Adrenal gland (tissue), 12 donors: ENCODE results near the gene MTMR11. TPM values are rescaled to one million over a fixed set of nuclear protein-coding genes. Genes with fewer than 3 reads are reported as not detected.
A peak's percentile ranks its signal among the peaks of the same experiment; 100 is the strongest.

Source experiments
- DNase-seq, 7 donors: peaks; one replicate each; pipeline ENCODE4 v3.0.0-alpha.2; 2019 to 2020
- H3K27ac ChIP-seq, 5 donors: fragments of 200-600 bp; sonication (generic) in 4 of 5; 1 replicate in 3 of 5; 2 replicates in 2 of 5; pipeline versions ENCODE4 v1.5.1 to v1.8.0; 2016 to 2020; ENCODE audit warnings: mild to moderate bottlenecking in 1 of 5
- H3K27me3 ChIP-seq: fragments of 200-600 bp; 2 replicates; pipeline ENCODE4 v1.8.0; 2021
- H3K36me3 ChIP-seq, 2 donors: fragments of 200-600 bp; replicated peaks in 1 of 2; 1 replicate in 1 of 2; 2 replicates in 1 of 2; pipeline versions ENCODE4 v1.5.1 to v1.8.0; 2018 to 2022
- H3K4me1 ChIP-seq, 2 donors: fragments of 200-600 bp; replicated peaks in 1 of 2; 1 replicate in 1 of 2; 2 replicates in 1 of 2; pipeline versions ENCODE4 v1.5.1 to v1.8.0; 2018 to 2021
- H3K4me3 ChIP-seq, 4 donors: fragments of 200-600 bp; sonication (generic) in 3 of 4; one replicate each; pipeline ENCODE4 v1.5.1; 2016 to 2018
- H3K9me3 ChIP-seq, 3 donors: fragments of 200-600 bp; sonication (generic) in 1 of 3; replicated peaks in 1 of 3; 1 replicate in 2 of 3; 2 replicates in 1 of 3; pipeline versions ENCODE4 v1.5.1 to v1.8.0; 2016 to 2021
- POLR2A ChIP-seq, 2 donors: fragments of 450-650 bp; IDR thresholded peaks; one replicate each; pipeline ENCODE4 v1.6.1; 2017; ENCODE audit warnings: antibody characterized with exemption in 2 of 2, mild to moderate bottlenecking in 2 of 2, moderate library complexity in 1 of 2
- WGBS, 4 donors: extraction: QIAGEN DNeasy Blood & Tissue Kit in 2 of 4; methylation state at CpG; one replicate each; pipeline versions ENCODE4 v1.1.5 to v1.1.7; 2013 to 2017; 5-methylcytosine and 5-hydroxymethylcytosine counted together
- intact Hi-C, 2 donors: fragments of 100-400 bp; cut with DNase I; formaldehyde crosslinking; loops; one replicate each; pipeline versions ENCODE4 v1.14.1 to v1.15.0; 2022 to 2023
- polyA plus RNA-seq, 3 donors: library from polyadenylated mRNA; stranded (reverse); fragments of 200-250 nt in 2 of 3; fragments of 350-450 nt in 1 of 3; fragmentation: Illumina TruSeq in 1 of 3; extraction: RNeasy Lipid Tissue Mini Kit (QIAGEN cat#74804) in 1 of 3; gene quantifications; one replicate each; pipeline ENCODE4 v1.2.3, GENCODE V29; 2013 to 2014
- total RNA-seq, 9 donors: library from RNA; depleted of rRNA in 4 of 9; stranded (reverse); fragments of >200 nt in 4 of 9; fragments of 120-200 nt in 1 of 9; fragmentation: NEBNext Ultra II Directional in 1 of 9; extraction: Animal tissue kit (Norgen Biotek cat#: 25700) in 1 of 9; gene quantifications; one replicate each; pipeline versions ENCODE4 v1.1.0 to v1.2.4, GENCODE V29; 2013 to 2023
- TF ChIP-seq, protein P1 (sequence below), 6 experiments: fragments of 450-650 bp in 4 of 6; fragments of 200-600 bp in 2 of 6; sonication (generic) in 1 of 6; IDR thresholded peaks; 1 replicate in 5 of 6; 2 replicates in 1 of 6; pipeline versions ENCODE4 v1.5.1 to v1.8.0; 2016 to 2021; ENCODE audit warnings: antibody characterized with exemption in 6 of 6, mild to moderate bottlenecking in 2 of 6, moderate library complexity in 1 of 6
- donor health status: healthy with polysubstance abuse.
- donor health status: Bipolar disorder and iron deficiency.
- donor health status: DM: yes; HTN: yes; CAD: no.
- donor health status: DM: no; HTN: no; CAD: no.
- donor health status: DM: no; HTN: no; CAD: no.
- donor health status: DM: yes; HTN: yes; CAD: no.

The MTMR11 gene
- total and polyA plus RNA-seq, 12 donors, result 14.5 to 70.6 (median 46.4) TPM

- TF ChIP-seq POLR2A (IDR thresholded peaks at IDR 0.05), result no peak
- TF ChIP-seq, protein P1, sequence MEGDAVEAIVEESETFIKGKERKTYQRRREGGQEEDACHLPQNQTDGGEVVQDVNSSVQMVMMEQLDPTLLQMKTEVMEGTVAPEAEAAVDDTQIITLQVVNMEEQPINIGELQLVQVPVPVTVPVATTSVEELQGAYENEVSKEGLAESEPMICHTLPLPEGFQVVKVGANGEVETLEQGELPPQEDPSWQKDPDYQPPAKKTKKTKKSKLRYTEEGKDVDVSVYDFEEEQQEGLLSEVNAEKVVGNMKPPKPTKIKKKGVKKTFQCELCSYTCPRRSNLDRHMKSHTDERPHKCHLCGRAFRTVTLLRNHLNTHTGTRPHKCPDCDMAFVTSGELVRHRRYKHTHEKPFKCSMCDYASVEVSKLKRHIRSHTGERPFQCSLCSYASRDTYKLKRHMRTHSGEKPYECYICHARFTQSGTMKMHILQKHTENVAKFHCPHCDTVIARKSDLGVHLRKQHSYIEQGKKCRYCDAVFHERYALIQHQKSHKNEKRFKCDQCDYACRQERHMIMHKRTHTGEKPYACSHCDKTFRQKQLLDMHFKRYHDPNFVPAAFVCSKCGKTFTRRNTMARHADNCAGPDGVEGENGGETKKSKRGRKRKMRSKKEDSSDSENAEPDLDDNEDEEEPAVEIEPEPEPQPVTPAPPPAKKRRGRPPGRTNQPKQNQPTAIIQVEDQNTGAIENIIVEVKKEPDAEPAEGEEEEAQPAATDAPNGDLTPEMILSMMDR (IDR thresholded peaks at IDR 0.05), result no peak
- intact Hi-C loops, result no loop called here
- WGBS, 4 donors, result 16 to 38% (median 34%) methylated on average over 1 of the region's 1 CpG
- Histone ChIP-seq H3K9me3 (no peaks in the 10 kb centered on the region), H3K36me3 (peaks cover 0 to 24% of the 10 kb centered on the region in 2 donors), H3K27me3 (no peaks in the 10 kb centered on the region), H3K4me3 (no peak overlapping the region), H3K4me1 (peaks cover 9 to 17% of the 10 kb centered on the region in 2 donors), H3K27ac (peak overlapping the region in 1 of 5 donors; percentile 0)
- peak in 6 of 7 donors; percentile 31 to 68 (median 57) for DNase-seq
Observed at GRCh38 chr1:149978547-149979023, 41.9 kb upstream of the MTMR11 start.

GRCh38 chr1:149977345-149977744 is 40.7 kb upstream of the MTMR11 start:
- 93 to 95% (median 94%) methylated on average over 3 of the region's 3 CpGs for WGBS, 4 donors
- no peaks in the 10 kb centered on the region for H3K9me3 ChIP-seq
- DNase-seq, result no peak
- H3K4me1 ChIP-seq, result peaks cover 9 to 17% of the 10 kb centered on the region in 2 donors
- H3K27ac ChIP-seq, result no peak overlapping the region
- peaks cover 0 to 36% of the 10 kb centered on the region in 2 donors for H3K36me3 ChIP-seq
- H3K4me3 ChIP-seq, result no peak overlapping the region
- no peak for TF ChIP-seq POLR2A (IDR thresholded peaks at IDR 0.05)
- TF ChIP-seq, protein P1 (IDR thresholded peaks at IDR 0.05), result no peak
- intact Hi-C loops, result no loop called here
- H3K27me3 ChIP-seq, result no peaks in the 10 kb centered on the region

DNA sequence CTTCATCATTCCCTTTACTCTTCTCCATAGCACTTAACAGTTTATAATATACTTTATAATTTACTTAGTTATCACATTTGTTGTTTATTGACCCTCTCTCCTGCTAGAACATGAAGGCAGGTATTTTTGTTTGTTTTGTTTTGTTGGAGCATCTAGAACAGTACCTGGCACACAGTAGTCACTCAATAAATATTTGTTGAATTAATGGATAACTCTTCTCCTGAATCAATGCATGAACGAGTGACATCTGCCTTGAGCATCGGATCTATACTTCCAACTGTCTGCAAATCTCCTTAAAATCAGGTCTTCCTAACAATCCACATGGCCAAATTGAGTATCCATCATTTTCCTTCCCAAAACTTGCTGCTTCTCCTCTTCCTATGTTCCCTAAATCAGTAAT is 35.9 kb upstream of the MTMR11 start:
- intact Hi-C loops, result no loop called here
- no peak for DNase-seq
- peaks cover 0 to 71% of the 10 kb centered on the region in 2 donors for H3K36me3 ChIP-seq
- H3K4me3 ChIP-seq, result no peak overlapping the region
- H3K9me3 ChIP-seq, result no peaks in the 10 kb centered on the region
- no peaks in the 10 kb centered on the region for H3K27me3 ChIP-seq
- WGBS, 4 donors, result 96 to 100% (median 98%) methylated on average over 2 of the region's 2 CpGs
- TF ChIP-seq, protein P1 (IDR thresholded peaks at IDR 0.05), result no peak
- TF ChIP-seq POLR2A (IDR thresholded peaks at IDR 0.05), result no peak
- H3K4me1 ChIP-seq, result no peaks in the 10 kb centered on the region
- no peak overlapping the region for H3K27ac ChIP-seq

DNA sequence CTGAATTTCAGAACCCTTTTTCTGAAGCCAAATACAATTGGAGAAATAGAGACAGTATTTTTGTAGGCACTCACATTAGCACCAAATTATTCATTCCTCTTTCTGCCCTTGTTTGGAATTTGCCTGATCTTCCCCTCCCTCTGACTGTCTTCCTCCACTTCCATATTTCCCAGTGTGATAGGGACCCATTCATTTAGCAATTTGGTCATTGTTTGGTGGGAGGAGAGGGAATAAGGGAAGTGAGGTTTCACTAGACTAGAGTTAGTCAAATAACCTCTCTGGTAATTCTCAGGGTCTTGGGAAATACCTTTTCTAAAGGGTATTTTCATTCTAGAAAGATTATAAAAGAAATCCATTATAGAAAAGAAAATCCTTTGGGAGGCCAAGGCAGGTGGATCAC is 31.0 kb upstream of the MTMR11 start:
- H3K9me3 ChIP-seq, result no peaks in the 10 kb centered on the region
- no peaks in the 10 kb centered on the region for H3K27me3 ChIP-seq
- no peak overlapping the region for H3K4me3 ChIP-seq
- TF ChIP-seq, protein P1 (IDR thresholded peaks at IDR 0.05), result no peak
- TF ChIP-seq POLR2A (IDR thresholded peaks at IDR 0.05), result no peak
- peaks cover 0 to 65% of the 10 kb centered on the region in 2 donors for H3K36me3 ChIP-seq
- intact Hi-C loops, result loop anchor here in 1 of 2 donors (5.0 to 10.0 kb wide), 2 partner anchors 80 to 217 kb away; no protein-coding TSS in a partner anchor
- DNase-seq, result no peak
- H3K4me1 ChIP-seq, result peaks cover 10 to 15% of the 10 kb centered on the region in 2 donors
- H3K27ac ChIP-seq, result peak overlapping the region in 1 of 5 donors; percentile 27
